GM18508 (cell line): ENCODE measurements around the gene PLXDC2.
"Not testable (repeated sequence)": the region's sequence is repeated elsewhere in the genome, so short reads cannot be mapped to it uniquely, and the experiment has no call there.

Source experiments
- ATAC-seq: cut with Tn5 transposase; IDR thresholded peaks from one replicate; pipeline ENCODE4 v1.9.1; 2021; ENCODE audit warnings: moderate number of reproducible peaks; ENCODE audit not compliant: insufficient read depth, unreplicated experiment

The PLXDC2 gene

GRCh38 chr10:20157314-20157713, 341.1 kb downstream of the PLXDC2 start:
- ATAC-seq, result no peak

- no peak for ATAC-seq
Observed at GRCh38 chr10:20158086-20158485, 341.9 kb downstream of the PLXDC2 start.

DNA sequence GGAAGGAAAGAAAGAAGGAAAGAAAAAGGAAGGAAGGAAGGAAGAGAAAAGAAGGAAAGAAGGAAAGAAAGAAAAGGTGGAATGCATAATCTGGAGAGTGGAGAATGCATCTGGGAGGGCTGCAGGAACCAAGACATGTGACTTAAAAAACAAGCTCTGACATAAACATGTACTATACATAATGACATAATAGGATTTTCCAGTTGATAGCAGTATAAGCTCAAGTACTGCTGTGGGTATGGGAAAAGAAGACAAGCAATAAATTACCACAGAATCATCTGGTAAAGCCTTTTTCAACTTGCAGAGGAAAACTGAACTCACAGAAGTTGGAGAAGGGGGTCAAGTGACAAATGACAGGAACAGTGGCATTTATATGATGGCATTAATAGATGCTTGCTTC, 345.9 kb downstream of the PLXDC2 start:
- ATAC-seq, result no peak

GRCh38 chr10:20166096-20166675, 350.0 kb downstream of the PLXDC2 start:
- ATAC-seq, result no peak

DNA sequence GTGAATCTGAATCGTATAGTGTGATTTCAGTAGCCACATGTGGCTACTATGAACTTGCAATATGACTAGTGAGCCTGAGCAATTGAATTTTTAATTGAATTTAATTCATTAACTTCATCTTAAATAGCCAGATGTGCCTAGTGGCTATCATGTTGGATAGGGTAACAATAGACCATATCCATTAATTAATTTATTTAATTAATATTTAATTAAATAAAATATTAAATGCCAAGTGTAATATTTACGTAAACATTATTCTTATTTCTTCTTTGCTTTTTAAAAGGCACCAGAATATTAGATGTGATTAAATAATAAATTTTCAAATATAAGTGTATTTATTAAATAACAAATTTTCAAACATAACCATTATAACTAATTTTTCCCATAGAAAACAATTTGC, 354.4 kb downstream of the PLXDC2 start:
- ATAC-seq, result no peak

DNA sequence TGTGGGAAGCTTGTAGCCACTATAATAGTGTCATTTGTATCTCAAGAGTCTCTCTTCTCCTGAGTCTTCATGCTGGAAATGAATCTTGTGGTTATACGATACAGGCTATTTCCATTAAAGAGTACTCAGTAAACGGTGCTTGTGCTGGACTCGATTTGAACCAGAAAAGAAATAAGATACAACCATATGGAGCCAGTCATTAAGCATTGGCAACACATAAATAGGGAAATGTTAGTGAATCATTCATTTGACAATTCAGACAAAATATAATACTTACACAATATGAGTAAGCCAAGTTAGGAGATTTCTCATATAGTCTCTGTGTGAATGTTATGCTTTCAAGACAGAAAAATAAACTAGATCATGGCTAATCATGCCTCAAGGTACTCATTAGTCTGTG, 356.8 kb downstream of the PLXDC2 start:
- ATAC-seq, result no peak

GRCh38 chr10:20175719-20176118, 359.5 kb downstream of the PLXDC2 start:
- no peak for ATAC-seq

DNA sequence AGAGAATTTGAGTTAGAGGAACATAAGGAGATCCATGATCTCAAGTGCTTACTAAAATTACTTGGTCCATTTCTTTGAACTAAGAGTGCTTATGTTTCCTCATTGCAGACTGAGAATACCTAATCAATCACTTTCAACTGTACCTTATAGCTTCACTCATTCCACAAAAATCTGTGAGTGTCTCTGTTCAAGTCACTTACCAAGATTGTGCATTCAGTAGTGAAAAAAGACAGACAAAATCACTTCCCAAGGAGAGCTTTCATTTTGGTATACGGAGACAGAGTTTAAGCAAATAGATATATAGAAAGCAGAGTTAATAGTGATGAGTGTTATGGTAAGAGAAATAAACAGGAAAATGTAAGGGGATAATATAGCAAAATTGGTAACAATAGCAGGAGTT, 364.5 kb downstream of the PLXDC2 start:
- no peak for ATAC-seq

- ATAC-seq, result no peak
Observed at GRCh38 chr10:20181434-20181833, 365.2 kb downstream of the PLXDC2 start.

GRCh38 chr10:20185116-20185515, 368.9 kb downstream of the PLXDC2 start:
- ATAC-seq, result no peak

- ATAC-seq, result not testable (repeated sequence)
Observed at GRCh38 chr10:20191392-20191791, 375.2 kb downstream of the PLXDC2 start.

- ATAC-seq, result no peak
Observed at GRCh38 chr10:20195076-20195475, 378.8 kb downstream of the PLXDC2 start.

DNA sequence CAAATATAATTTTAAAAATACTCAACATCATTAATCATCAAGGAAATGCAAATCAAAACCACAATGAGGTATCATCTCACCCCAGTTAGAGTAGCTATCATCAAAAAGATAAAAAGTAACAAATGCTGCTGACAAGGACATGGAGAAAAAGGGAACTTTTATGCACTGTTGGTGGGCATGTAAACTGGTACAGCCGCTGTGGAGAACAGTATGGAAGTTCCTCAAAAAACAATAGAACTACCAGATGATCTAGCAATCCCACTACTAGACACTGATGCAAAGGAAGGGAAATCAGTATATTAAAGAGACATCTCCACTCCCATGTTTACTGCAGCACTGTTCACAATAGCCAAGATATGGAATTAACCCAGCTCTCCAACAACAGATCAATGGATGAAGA, 384.5 kb downstream of the PLXDC2 start:
- no peak for ATAC-seq

- no peak for ATAC-seq
Observed at GRCh38 chr10:20202337-20202736, 386.1 kb downstream of the PLXDC2 start.

DNA sequence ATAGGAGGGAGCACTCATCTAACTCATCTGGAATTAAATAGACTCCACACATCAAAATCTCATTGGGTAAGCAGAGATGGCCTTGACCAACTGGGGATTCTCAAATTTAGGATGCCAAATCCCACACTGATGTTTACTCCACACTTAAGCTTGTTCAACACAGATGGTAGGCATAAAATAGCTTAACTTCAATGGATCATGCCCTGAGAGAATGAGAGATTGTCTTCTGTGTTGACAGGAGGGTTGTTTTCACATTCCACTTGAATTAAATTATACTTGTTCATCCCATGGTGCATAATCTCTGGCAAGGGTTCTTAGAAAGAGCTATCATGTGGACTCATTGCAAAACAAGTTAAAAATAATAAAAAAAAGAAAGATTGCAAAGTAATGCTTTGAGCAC, 391.4 kb downstream of the PLXDC2 start:
- no peak for ATAC-seq

- not testable (repeated sequence) for ATAC-seq
Observed at GRCh38 chr10:20209098-20209497, 392.9 kb downstream of the PLXDC2 start.

GRCh38 chr10:20215547-20216152, 399.4 kb downstream of the PLXDC2 start:
- no peak for ATAC-seq

DNA sequence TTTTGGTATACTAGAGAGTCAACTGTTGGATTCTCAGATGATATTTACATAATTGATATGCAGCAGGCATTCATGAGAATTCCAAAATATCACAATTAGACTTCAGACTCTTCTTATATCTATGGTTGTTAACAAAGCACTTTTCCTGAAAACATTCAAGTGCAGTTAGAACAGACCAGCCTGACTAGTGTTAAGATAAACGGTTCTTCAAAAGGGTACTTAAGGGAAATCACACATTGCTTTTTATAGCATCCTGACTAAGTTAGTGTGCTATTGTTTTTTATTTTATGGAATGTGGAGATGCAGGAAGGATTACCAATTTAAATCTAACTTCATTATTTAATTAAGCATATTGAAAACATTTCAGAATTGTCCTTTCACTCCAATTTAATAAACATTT, 405.1 kb downstream of the PLXDC2 start:
- ATAC-seq, result no peak

- no peak for ATAC-seq
Observed at GRCh38 chr10:20228729-20229128, 412.5 kb downstream of the PLXDC2 start.

DNA sequence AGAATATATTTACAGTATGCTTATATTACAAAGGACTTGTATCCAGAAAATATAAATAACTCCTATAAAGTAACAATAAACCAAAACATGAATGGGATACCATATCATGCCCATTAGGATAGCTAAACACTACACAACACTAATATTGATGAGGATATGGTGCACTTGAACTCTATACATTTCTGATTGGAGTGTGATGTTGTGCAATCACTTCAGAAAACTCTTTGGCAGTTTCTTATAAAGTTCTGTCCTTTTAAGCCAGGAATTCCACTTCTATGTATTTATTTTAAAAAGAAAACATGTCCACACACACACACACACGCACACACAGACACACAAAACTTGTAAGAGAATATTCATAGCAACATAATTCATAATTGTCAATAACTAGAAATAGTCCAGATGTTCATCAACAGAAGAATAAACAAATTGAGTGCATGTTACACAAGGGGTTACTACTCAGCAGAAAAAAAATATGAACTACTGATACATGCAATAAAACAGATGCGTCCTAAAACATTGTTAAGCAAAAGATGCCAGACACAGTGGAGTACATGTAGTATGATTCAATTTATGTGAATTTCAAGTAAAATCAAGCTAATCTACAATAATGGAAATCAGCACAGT, 416.0 kb downstream of the PLXDC2 start:
- no peak for ATAC-seq

DNA sequence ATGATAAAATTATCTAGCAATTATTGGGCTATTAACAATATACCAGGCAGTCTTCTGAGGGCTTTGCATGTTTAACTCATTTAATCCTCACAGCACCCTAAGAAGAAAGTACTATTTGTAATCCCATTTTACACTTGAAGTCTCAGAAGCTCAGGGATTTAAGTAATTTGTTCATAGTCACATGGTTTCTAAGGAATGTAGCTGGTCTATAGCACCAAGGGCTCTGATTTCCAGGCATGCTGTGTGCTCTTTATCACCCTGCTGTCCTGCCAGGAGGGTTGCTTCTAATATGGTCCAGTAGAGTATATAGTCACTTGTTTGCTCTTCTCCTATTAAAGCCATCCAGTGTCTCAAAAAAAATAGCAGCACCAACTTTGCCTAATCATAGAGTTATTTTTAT, 417.2 kb downstream of the PLXDC2 start:
- no peak for ATAC-seq

DNA sequence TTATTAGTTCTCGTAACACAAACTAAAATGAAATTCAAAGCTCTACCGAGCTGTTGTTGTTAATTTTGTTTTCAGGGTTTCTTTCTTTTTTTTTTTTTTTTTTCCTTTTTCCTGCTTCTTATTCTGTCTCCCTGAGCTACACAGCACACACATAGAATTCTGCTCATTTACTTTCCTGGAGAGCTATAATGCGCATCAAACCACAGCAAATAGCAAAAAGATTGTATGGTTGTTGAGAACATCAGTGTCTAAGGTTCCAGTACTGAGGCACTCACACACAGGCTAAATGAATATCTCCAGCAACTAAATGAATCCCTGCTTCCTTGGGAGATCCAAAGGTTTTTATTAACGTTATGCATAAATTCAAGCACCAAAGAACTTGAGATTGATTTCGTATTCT, 418.3 kb downstream of the PLXDC2 start:
- no peak for ATAC-seq
